Transverse colon (tissue), 4 donors: Measurements from ENCODE around the gene CBY1. TPM values are rescaled to one million over a fixed set of nuclear protein-coding genes. Genes with fewer than 3 reads are reported as not detected.
A peak's percentile ranks its signal among the peaks of the same experiment; 100 is the strongest.

Experiments
- DNase-seq: peaks from one replicate; pipeline ENCODE4 v3.0.0-alpha.2; 2019
- H3K27ac ChIP-seq, 4 donors: fragments of 200-600 bp; sonication (generic); 2 replicates each; pipeline ENCODE4 v1.5.1; 2016 to 2018; ENCODE audit warnings: inconsistent platforms in 4 of 4
- H3K27me3 ChIP-seq: fragments of 200-600 bp; sonication (generic); 2 replicates; pipeline ENCODE4 v1.5.1; 2017; ENCODE audit warnings: inconsistent platforms
- H3K36me3 ChIP-seq, 4 donors: fragments of 200-600 bp; sonication (generic); 2 replicates each; pipeline ENCODE4 v1.5.1; 2017 to 2019; ENCODE audit warnings: inconsistent platforms in 4 of 4
- H3K4me1 ChIP-seq, 4 donors: fragments of 200-600 bp; sonication (generic); 2 replicates each; pipeline ENCODE4 v1.5.1; 2017 to 2020; ENCODE audit warnings: inconsistent platforms in 4 of 4
- H3K4me3 ChIP-seq, 4 donors: fragments of 200-600 bp; sonication (generic); 1 replicate in 1 of 4; 2 replicates in 3 of 4; pipeline versions ENCODE4 v1.5.1 to v1.6.1; 2017 to 2019; ENCODE audit warnings: inconsistent platforms in 4 of 4
- H3K9me3 ChIP-seq, 2 donors: fragments of 200-600 bp; sonication (generic); 2 replicates each; pipeline ENCODE4 v1.5.1; 2017 to 2019; ENCODE audit warnings: inconsistent platforms in 2 of 2
- EP300 ChIP-seq: sonication (generic); formaldehyde crosslinking; IDR thresholded peaks from one replicate; pipeline ENCODE4 v1.6.1; 2017; ENCODE audit warnings: antibody characterized with exemption, low read depth
- POLR2A ChIP-seq: fragments of 450-650 bp; IDR thresholded peaks from one replicate; pipeline ENCODE4 v1.6.1; 2016; ENCODE audit warnings: antibody characterized with exemption, mild to moderate bottlenecking, moderate library complexity
- POLR2AphosphoS5 ChIP-seq, 3 donors: sonication (generic); formaldehyde crosslinking; IDR thresholded peaks; one replicate each; pipeline ENCODE4 v1.6.1; 2016; ENCODE audit warnings: antibody characterized with exemption in 3 of 3
- WGBS, 2 donors: methylation state at CpG; one replicate each; pipeline ENCODE4 v1.1.5; 2018; ENCODE audit warnings: low coverage in 1 of 2; 5-methylcytosine and 5-hydroxymethylcytosine counted together
- in situ Hi-C, 4 donors: fragments of 200-750 bp; cut with MboI; loops; one replicate each; pipeline versions ENCODE4 v1.15.0 to v1.15.1; 2017; ENCODE audit warnings: low sequenced_read_pairs in 3 of 4, low pct_ligation_motif_present in 1 of 4, low pct_unique_long_range_greater_than_20kb in 1 of 4
- intact Hi-C: fragments of 100-400 bp; cut with DNase I; formaldehyde crosslinking; loops from one replicate; pipeline ENCODE4 v1.15.1; 2023; ENCODE audit warnings: low total_unique reads
- total RNA-seq, 4 donors: library from RNA; depleted of rRNA; stranded (reverse); fragments of >200 nt; gene quantifications; one replicate each; pipeline ENCODE4 v1.1.0, GENCODE V29; 2016
- TF ChIP-seq, protein P1 (sequence below), 5 experiments: fragments of 200-600 bp in 3 of 5; fragments of 450-650 bp in 2 of 5; sonication (generic) in 3 of 5; IDR thresholded peaks; 1 replicate in 2 of 5; 2 replicates in 3 of 5; pipeline ENCODE4 v1.5.1; 2016 to 2017; ENCODE audit warnings: antibody characterized with exemption in 5 of 5, inconsistent platforms in 3 of 5, mild to moderate bottlenecking in 2 of 5, moderate library complexity in 1 of 5

CBY1 gene
- total RNA-seq, 4 donors from 2014 or later: 15.0 to 19.8 (median 18.9) TPM

DNA sequence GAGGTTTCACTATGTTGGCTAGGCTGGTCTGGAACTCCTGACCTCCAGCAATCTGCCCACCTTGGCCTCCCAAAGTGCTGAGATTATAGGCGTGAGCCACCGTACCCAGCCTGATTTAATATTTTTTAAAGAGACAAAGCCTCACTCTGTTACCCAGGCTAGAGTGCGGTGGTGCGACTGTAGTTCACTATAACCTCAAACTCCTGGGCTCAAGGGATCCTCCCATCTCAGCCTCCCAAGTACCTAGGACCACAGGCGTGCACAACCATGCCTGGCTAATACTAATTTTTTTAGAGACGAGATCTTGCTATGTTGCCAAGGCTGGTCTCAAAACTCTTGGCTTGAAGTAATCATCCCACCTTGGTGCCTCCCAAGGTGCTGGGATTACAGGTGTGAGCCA lies 62.8 kb downstream of the CBY1 start:
- WGBS, 2 donors: 94% methylated on average over 6 of the region's 6 CpGs; no CpG with 5 or more reads in 1 of the 2 donors
- in situ Hi-C loops: no loop called here
- DNase-seq: peak; percentile 4
- Histone ChIP-seq H3K9me3 (no peaks in the 10 kb centered on the region), H3K4me3 (no peak overlapping the region), H3K27ac (peak overlapping the region in 3 of 4 donors; percentile 59 to 67 (median 63)), H3K36me3 (peaks cover 0 to 50% (median 16%) of the 10 kb centered on the region in 4 donors), H3K27me3 (no peaks in the 10 kb centered on the region), H3K4me1 (peaks cover 0 to 13% (median 7%) of the 10 kb centered on the region in 4 donors)
- TF ChIP-seq EP300 (no peak), POLR2AphosphoS5 (IDR thresholded peaks at IDR 0.05) (no peak), POLR2A (no peak)
- TF ChIP-seq, protein P1, sequence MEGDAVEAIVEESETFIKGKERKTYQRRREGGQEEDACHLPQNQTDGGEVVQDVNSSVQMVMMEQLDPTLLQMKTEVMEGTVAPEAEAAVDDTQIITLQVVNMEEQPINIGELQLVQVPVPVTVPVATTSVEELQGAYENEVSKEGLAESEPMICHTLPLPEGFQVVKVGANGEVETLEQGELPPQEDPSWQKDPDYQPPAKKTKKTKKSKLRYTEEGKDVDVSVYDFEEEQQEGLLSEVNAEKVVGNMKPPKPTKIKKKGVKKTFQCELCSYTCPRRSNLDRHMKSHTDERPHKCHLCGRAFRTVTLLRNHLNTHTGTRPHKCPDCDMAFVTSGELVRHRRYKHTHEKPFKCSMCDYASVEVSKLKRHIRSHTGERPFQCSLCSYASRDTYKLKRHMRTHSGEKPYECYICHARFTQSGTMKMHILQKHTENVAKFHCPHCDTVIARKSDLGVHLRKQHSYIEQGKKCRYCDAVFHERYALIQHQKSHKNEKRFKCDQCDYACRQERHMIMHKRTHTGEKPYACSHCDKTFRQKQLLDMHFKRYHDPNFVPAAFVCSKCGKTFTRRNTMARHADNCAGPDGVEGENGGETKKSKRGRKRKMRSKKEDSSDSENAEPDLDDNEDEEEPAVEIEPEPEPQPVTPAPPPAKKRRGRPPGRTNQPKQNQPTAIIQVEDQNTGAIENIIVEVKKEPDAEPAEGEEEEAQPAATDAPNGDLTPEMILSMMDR (IDR thresholded peaks at IDR 0.05): no peak
- intact Hi-C loops: no loop called here

DNA sequence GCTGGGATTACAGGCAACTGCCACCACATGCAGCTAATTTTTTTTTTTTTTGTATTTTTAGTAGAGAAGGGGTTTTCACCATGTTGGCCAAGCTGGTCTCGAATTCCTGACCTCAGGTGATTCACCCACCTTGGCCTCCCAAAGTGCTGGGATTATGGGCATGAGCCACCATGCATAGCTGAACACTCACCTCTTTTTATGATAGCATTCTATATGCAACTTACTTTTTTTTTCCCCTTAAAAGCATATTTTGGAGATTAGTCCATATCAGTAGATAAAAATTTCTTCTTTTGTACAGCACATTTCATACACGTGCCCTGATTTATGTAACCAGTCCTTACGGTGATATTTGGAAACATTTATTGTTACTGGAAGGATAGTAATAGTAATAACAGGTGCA lies 63.9 kb downstream of the CBY1 start:
- WGBS, 2 donors: 88 to 96% methylated on average over 2 to 3 of the region's 3 CpGs
- Histone ChIP-seq H3K27ac (no peak overlapping the region), H3K9me3 (no peaks in the 10 kb centered on the region), H3K4me1 (peaks cover 0 to 13% (median 7%) of the 10 kb centered on the region in 4 donors), H3K27me3 (no peaks in the 10 kb centered on the region), H3K4me3 (no peak overlapping the region), H3K36me3 (peaks cover 0 to 62% (median 17%) of the 10 kb centered on the region in 4 donors)
- TF ChIP-seq POLR2A (no peak), POLR2AphosphoS5 (IDR thresholded peaks at IDR 0.05) (no peak), EP300 (no peak)
- TF ChIP-seq, protein P1 (IDR thresholded peaks at IDR 0.05): no peak
- no peak for DNase-seq
- in situ Hi-C loops: no loop called here
- intact Hi-C loops: no loop called here

DNA sequence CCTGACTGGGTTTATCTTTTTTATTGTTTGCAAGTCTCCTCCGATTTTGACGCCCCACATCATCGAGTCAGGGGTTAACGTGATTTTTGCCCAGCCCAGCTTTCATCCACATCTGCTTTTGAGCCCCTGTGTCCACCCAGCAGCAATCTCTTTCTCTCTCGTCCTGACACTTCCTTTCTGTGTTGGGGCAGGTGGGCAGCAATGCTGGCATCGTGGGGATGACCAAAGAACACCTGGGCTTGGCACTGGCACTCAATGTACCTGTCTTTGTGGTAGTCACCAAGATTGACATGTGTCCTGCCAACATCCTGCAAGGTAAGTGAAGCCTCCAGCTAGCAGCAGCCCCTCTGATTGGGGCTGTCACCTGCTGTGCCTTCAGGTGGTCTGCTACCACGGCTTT lies 65.1 kb downstream of the CBY1 start:
- Histone ChIP-seq H3K9me3 (no peaks in the 10 kb centered on the region), H3K4me1 (peaks cover 0 to 13% (median 7%) of the 10 kb centered on the region in 4 donors), H3K27ac (no peak overlapping the region), H3K27me3 (no peaks in the 10 kb centered on the region), H3K36me3 (peaks cover 0 to 64% (median 20%) of the 10 kb centered on the region in 4 donors), H3K4me3 (no peak overlapping the region)
- TF ChIP-seq, protein P1 (IDR thresholded peaks at IDR 0.05): no peak
- TF ChIP-seq POLR2A (no peak), EP300 (no peak), POLR2AphosphoS5 (IDR thresholded peaks at IDR 0.05) (no peak)
- WGBS, 2 donors: 88% methylated on average over 7 of the region's 7 CpGs; no CpG with 5 or more reads in 1 of the 2 donors
- peak; percentile 2 for DNase-seq
- in situ Hi-C loops: no loop called here
- intact Hi-C loops: no loop called here

Other genes with a start within 250 kb of the CBY1 start
- gene KCNJ4, start 201.4 kb upstream of the CBY1 start, total RNA-seq: not detected
- gene KDELR3, start 188.5 kb upstream of the CBY1 start, total RNA-seq: 10 to 100 TPM in 1 of 4 donors, 1 to 10 TPM in 2, not detected in 1; 5.6 to 12.5 (median 8.7) TPM
- 1,000 to 10,000 TPM in 1 of 4 donors, 100 to 1,000 TPM in 3; 506 to 1,034 (median 728) TPM for gene DDX17, start 150.3 kb upstream of the CBY1 start, total RNA-seq
- 10 to 100 TPM in 1 of 4 donors, under 1 TPM in 2, not detected in 1; 0.32 to 86.2 (median 0.68) TPM for gene DMC1, start 86.5 kb upstream of the CBY1 start, total RNA-seq
- gene FAM227A, start 246 bp upstream of the CBY1 start, total RNA-seq: under 1 TPM in 3 of 4 donors, not detected in 1; 0.20 to 0.79 (median 0.27) TPM
- 10 to 100 TPM; 19.1 to 48.3 (median 32.9) TPM for gene TOMM22, start 25.3 kb downstream of the CBY1 start, total RNA-seq
- gene JOSD1, start 44.3 kb downstream of the CBY1 start, total RNA-seq: 100 to 1,000 TPM in 3 of 4 donors, 10 to 100 TPM in 1; 34.6 to 189 (median 138) TPM
- 10 to 100 TPM; 51.5 to 84.9 (median 77.6) TPM for gene GTPBP1, start 49.3 kb downstream of the CBY1 start, total RNA-seq
- 100 to 1,000 TPM; 168 to 523 (median 216) TPM for gene SUN2, start 99.4 kb downstream of the CBY1 start, total RNA-seq
- gene DNAL4, start 137.5 kb downstream of the CBY1 start, total RNA-seq: 10 to 100 TPM; 13.8 to 39.0 (median 19.3) TPM
- gene NPTXR, start 187.4 kb downstream of the CBY1 start, total RNA-seq: 10 to 100 TPM in 1 of 4 donors, 1 to 10 TPM in 2, under 1 TPM in 1; 0.75 to 27.9 (median 1.8) TPM
- gene CBX6, start 215.6 kb downstream of the CBY1 start, total RNA-seq: 10 to 100 TPM; 14.5 to 42.6 (median 22.1) TPM